HCT116 (cell line): Measurements from ENCODE around the gene SCGN. TPM values are rescaled to one million over a fixed set of nuclear protein-coding genes. Genes with fewer than 3 reads are reported as not detected.

Experiments used
- ATAC-seq: fragments of 200-7000 bp; cut with Tn5 transposase; 2 replicates; pipeline ENCODE4 v1.9.1; 2020; ENCODE audit warnings: mild to moderate bottlenecking, moderate library complexity
- BruUV-seq: library from RNA; stranded (reverse); fragments of 400-500 nt; replicated peaks from 2 replicates; lab custom pipeline; 2021; lab: Mats Ljungman, UMichigan
- CTCF ChIA-PET: fragments of 300-600 bp; sonication (Branson Sonifier 250); formaldehyde crosslinking; loops from one replicate; lab custom pipeline; 2021; ENCODE audit warnings: antibody characterized with exemption; lab: Charles Lee
- POLR2A ChIA-PET: fragments of 300-600, 350-600 bp; sonication (Branson Sonifier 250); formaldehyde crosslinking; loops from one replicate; lab custom pipeline; 2021; ENCODE audit warnings: antibody characterized with exemption; lab: Charles Lee
- RAD21 ChIA-PET, 2 experiments: fragments of 300-600 bp; sonication (Branson Sonifier 250); formaldehyde crosslinking; loops; one replicate each; lab custom pipeline; 2023; ENCODE audit warnings: low total read pairs in 2 of 2; ENCODE audit not compliant: uncharacterized antibody in 2 of 2, unreplicated experiment in 2 of 2, low non-redundant PET in 1 of 2; lab: Charles Lee
- DNase-seq: peaks from one replicate; pipeline ENCODE4 v3.0.0-alpha.2; 2010; ENCODE audit warnings: low read depth, low spot score
- H2AFZ ChIP-seq: fragments of 200-600 bp; shearing (Covaris generic), sonication (generic); 2 replicates; pipeline ENCODE4 v1.6.1; 2017; ENCODE audit warnings: low read depth, mixed run types, mixed read lengths, antibody characterized with exemption, low read length; ENCODE audit not compliant: poor library complexity, severe bottlenecking
- H3K27ac ChIP-seq: 2 replicates; pipeline ENCODE4 v1.5.1; 2012; ENCODE audit warnings: low read depth, low read length
- H3K27me3 ChIP-seq: fragments of 200-600 bp; sonication (generic); 2 replicates; pipeline ENCODE4 v1.6.1; 2016; ENCODE audit warnings: mixed run types, low read length, mixed read lengths; ENCODE audit not compliant: insufficient read depth
- H3K36me3 ChIP-seq, 2 experiments: fragments of 200-500 bp in 1 of 2; fragments of 200-600 bp in 1 of 2; sonication (Bioruptor generic) in 1 of 2; sonication (generic) in 1 of 2; 2 replicates each; pipeline versions ENCODE4 v1.5.1 to v1.6.1; 2014 to 2016; ENCODE audit warnings: low read length in 2 of 2, inconsistent platforms in 1 of 2, mixed read lengths in 1 of 2, mixed run types in 1 of 2; ENCODE audit not compliant: insufficient read depth in 2 of 2, control insufficient read depth in 1 of 2
- H3K4me1 ChIP-seq, 2 experiments: fragments of 200-600 bp in 1 of 2; sonication (generic) in 1 of 2; 2 replicates each; pipeline versions ENCODE4 v1.5.1 to v1.6.1; 2012 to 2017; ENCODE audit warnings: low read length in 2 of 2, inconsistent platforms in 1 of 2, mild to moderate bottlenecking in 1 of 2, mixed read lengths in 1 of 2, mixed run types in 1 of 2, moderate library complexity in 1 of 2; ENCODE audit not compliant: insufficient read depth in 2 of 2, control insufficient read depth in 1 of 2
- H3K4me2 ChIP-seq: fragments of 200-600 bp; sonication (generic); 2 replicates; pipeline ENCODE4 v1.6.1; 2017; ENCODE audit warnings: mixed run types, low read length, mixed read lengths
- H3K4me3 ChIP-seq, 2 experiments: fragments of 200-600 bp in 1 of 2; sonication (generic) in 1 of 2; replicated peaks in 1 of 2; 2 replicates each; pipeline ENCODE4 v1.5.1; 2011 to 2016; ENCODE audit warnings: low read length in 2 of 2, control low read depth in 1 of 2, low read depth in 1 of 2, mild to moderate bottlenecking in 1 of 2, mixed read lengths in 1 of 2, mixed run types in 1 of 2
- H3K79me2 ChIP-seq: fragments of 200-600 bp; sonication (generic); 2 replicates; pipeline ENCODE4 v1.6.1; 2017; ENCODE audit warnings: mild to moderate bottlenecking, mixed run types, low read length, moderate library complexity, mixed read lengths; ENCODE audit not compliant: insufficient read depth
- H3K9ac ChIP-seq: fragments of 200-600 bp; sonication (generic); 2 replicates; pipeline ENCODE4 v1.6.1; 2016; ENCODE audit warnings: low read length, mixed read lengths
- H3K9me2 ChIP-seq: fragments of 200-600 bp; sonication (generic), shearing (Covaris generic); 2 replicates; pipeline ENCODE4 v1.6.1; 2017; ENCODE audit warnings: mixed run types, mild to moderate bottlenecking, moderate library complexity; ENCODE audit not compliant: insufficient read depth
- H3K9me3 ChIP-seq, 2 experiments: fragments of 200-500 bp in 1 of 2; fragments of 200-600 bp in 1 of 2; sonication (Bioruptor generic) in 1 of 2; sonication (generic) in 1 of 2; 2 replicates each; pipeline ENCODE4 v1.6.1; 2014 to 2017; ENCODE audit warnings: low read length in 2 of 2, mixed read lengths in 2 of 2, inconsistent platforms in 1 of 2, low read depth in 1 of 2, mild to moderate bottlenecking in 1 of 2, mixed run types in 1 of 2, moderate library complexity in 1 of 2; ENCODE audit not compliant: control insufficient read depth in 1 of 2, insufficient read depth in 1 of 2
- H4K20me1 ChIP-seq: fragments of 200-600 bp; sonication (generic), shearing (Covaris generic); 2 replicates; pipeline ENCODE4 v1.6.1; 2017; ENCODE audit warnings: mixed run types, mild to moderate bottlenecking, moderate library complexity; ENCODE audit not compliant: insufficient read depth
- CBX3 ChIP-seq: IDR thresholded peaks from 2 replicates; pipeline ENCODE4 v1.6.1; 2012; ENCODE audit warnings: low read depth
- EGR1 ChIP-seq: IDR thresholded peaks from 2 replicates; pipeline ENCODE4 v1.6.1; 2012; ENCODE audit warnings: low read depth
- ELF1 ChIP-seq: IDR thresholded peaks from 2 replicates; pipeline ENCODE4 v1.6.1; 2012; ENCODE audit warnings: low read depth, borderline replicate concordance
- EZH2 ChIP-seq: fragments of 200-600 bp; sonication (generic); IDR thresholded peaks from 2 replicates; pipeline ENCODE4 v1.6.1; 2017; ENCODE audit warnings: antibody characterized with exemption, mixed run types
- EZH2phosphoT487 ChIP-seq: fragments of 200-600 bp; IDR thresholded peaks from 2 replicates; pipeline ENCODE4 v1.6.1; 2018; ENCODE audit warnings: antibody characterized with exemption, borderline replicate concordance
- FOSL1 ChIP-seq: IDR thresholded peaks from 2 replicates; pipeline ENCODE4 v1.6.1; 2012; ENCODE audit warnings: low read depth
- POLR2A ChIP-seq: IDR thresholded peaks from 2 replicates; pipeline ENCODE4 v1.7.0; 2011; ENCODE audit warnings: borderline replicate concordance; ENCODE audit not compliant: insufficient read depth, insufficient read length; ENCODE audit errors: extremely low read depth
- SIN3A ChIP-seq: IDR thresholded peaks from 2 replicates; pipeline ENCODE4 v1.6.1; 2012; ENCODE audit warnings: low read depth
- SP1 ChIP-seq: IDR thresholded peaks from 2 replicates; pipeline ENCODE4 v1.6.1; 2012; ENCODE audit warnings: low read depth
- TCF7L2 ChIP-seq: IDR thresholded peaks from 2 replicates; pipeline ENCODE4 v1.7.0; 2011; ENCODE audit warnings: borderline replicate concordance, inconsistent platforms; ENCODE audit not compliant: insufficient read depth, insufficient read length; ENCODE audit errors: extremely low read depth
- ZFX ChIP-seq: fragments of 450-650 bp; IDR thresholded peaks from 2 replicates; pipeline ENCODE4 v1.6.1; 2017
- intact Hi-C: fragments of 100-400 bp; cut with micrococcal nuclease; formaldehyde crosslinking; loops from 2 replicates; pipeline ENCODE4 v1.10.0; 2022
- total RNA-seq: library from RNA; stranded (reverse); gene quantifications from one replicate; pipeline ENCODE4 v1.2.1, GENCODE V29; 2021; ENCODE audit not compliant: unreplicated experiment
- TF ChIP-seq, protein P1 (sequence below): IDR thresholded peaks from 2 replicates; pipeline ENCODE4 v1.6.1; 2012
- TF ChIP-seq, protein P2 (sequence below): IDR thresholded peaks from 2 replicates; pipeline ENCODE4 v1.6.1; 2012; ENCODE audit warnings: low read depth

SCGN gene
- total RNA-seq, 1 experiment from 2014 or later = not detected

DNA sequence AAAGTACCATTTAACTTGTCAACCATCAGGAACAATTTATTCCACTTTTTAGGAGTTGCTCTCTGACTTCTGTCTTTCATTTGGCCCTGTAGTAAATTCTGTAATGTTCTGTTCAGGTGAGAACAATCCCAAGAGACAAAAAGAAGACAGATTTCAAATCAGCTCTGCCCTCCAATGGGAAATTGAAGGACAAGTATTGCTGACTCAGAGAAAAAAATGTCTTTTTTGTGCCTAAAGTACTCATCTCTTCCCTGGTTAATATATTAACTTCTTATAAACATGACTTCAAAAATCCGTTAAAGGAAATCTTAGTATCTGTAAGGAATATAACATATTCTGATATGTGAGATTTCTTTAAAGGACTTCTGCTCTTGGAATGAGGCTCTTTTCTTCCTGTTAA is 38.6 kb upstream of the SCGN start:
- no peak for TF ChIP-seq SIN3A
- no peak for TF ChIP-seq POLR2A
- TF ChIP-seq EZH2phosphoT487 = no peak
- TF ChIP-seq, protein P1, sequence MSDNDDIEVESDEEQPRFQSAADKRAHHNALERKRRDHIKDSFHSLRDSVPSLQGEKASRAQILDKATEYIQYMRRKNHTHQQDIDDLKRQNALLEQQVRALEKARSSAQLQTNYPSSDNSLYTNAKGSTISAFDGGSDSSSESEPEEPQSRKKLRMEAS = no peak
- no peak for TF ChIP-seq FOSL1
- no peak for TF ChIP-seq ZFX
- TF ChIP-seq ELF1 = no peak
- TF ChIP-seq, protein P2, sequence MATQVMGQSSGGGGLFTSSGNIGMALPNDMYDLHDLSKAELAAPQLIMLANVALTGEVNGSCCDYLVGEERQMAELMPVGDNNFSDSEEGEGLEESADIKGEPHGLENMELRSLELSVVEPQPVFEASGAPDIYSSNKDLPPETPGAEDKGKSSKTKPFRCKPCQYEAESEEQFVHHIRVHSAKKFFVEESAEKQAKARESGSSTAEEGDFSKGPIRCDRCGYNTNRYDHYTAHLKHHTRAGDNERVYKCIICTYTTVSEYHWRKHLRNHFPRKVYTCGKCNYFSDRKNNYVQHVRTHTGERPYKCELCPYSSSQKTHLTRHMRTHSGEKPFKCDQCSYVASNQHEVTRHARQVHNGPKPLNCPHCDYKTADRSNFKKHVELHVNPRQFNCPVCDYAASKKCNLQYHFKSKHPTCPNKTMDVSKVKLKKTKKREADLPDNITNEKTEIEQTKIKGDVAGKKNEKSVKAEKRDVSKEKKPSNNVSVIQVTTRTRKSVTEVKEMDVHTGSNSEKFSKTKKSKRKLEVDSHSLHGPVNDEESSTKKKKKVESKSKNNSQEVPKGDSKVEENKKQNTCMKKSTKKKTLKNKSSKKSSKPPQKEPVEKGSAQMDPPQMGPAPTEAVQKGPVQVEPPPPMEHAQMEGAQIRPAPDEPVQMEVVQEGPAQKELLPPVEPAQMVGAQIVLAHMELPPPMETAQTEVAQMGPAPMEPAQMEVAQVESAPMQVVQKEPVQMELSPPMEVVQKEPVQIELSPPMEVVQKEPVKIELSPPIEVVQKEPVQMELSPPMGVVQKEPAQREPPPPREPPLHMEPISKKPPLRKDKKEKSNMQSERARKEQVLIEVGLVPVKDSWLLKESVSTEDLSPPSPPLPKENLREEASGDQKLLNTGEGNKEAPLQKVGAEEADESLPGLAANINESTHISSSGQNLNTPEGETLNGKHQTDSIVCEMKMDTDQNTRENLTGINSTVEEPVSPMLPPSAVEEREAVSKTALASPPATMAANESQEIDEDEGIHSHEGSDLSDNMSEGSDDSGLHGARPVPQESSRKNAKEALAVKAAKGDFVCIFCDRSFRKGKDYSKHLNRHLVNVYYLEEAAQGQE = no peak
- no peak for TF ChIP-seq EZH2
- no peak for TF ChIP-seq TCF7L2
- no peak for TF ChIP-seq CBX3
- no peak for TF ChIP-seq EGR1
- no peak for TF ChIP-seq SP1
- Histone ChIP-seq H3K4me3 (no peak overlapping the region), H3K9ac (no peak overlapping the region), H3K4me2 (no peak overlapping the region), H3K27me3 (no peaks in the 10 kb centered on the region), H3K9me2 (no peaks in the 10 kb centered on the region), H2AFZ (no peak overlapping the region), H3K27ac (no peak overlapping the region), H3K79me2 (no peaks in the 10 kb centered on the region), H3K36me3 (no peaks in the 10 kb centered on the region), H4K20me1 (no peaks in the 10 kb centered on the region), H3K9me3 (no peaks in the 10 kb centered on the region), H3K4me1 (no peaks in the 10 kb centered on the region)
- ChIA-PET POLR2A (no interaction called here), RAD21 (no interaction called here), CTCF (no interaction called here)
- DNase-seq = no peak
- no peak for ATAC-seq
- intact Hi-C loops = no loop called here
- BruUV-seq = no TSS peak
